Gastrocnemius medialis (tissue), 4 donors: ENCODE data around the gene NUP50. TPM values are rescaled to one million over a fixed set of nuclear protein-coding genes. Genes with fewer than 3 reads are reported as not detected.

Source experiments
- ATAC-seq, 2 donors: fragments of 150-250 bp; one replicate each; pipeline ENCODE4 v1.9.1; 2016
- DNase-seq, 2 donors: peaks; one replicate each; pipeline ENCODE4 v3.0.0-alpha.2; 2019
- H3K27ac ChIP-seq, 4 donors: fragments of 200-600 bp; sonication (generic); 1 replicate in 1 of 4; 2 replicates in 3 of 4; pipeline ENCODE4 v1.5.1; 2016 to 2018; ENCODE audit warnings: mild to moderate bottlenecking in 2 of 4, moderate library complexity in 1 of 4
- H3K27me3 ChIP-seq, 3 donors: fragments of 200-600 bp; sonication (generic) in 2 of 3; 1 replicate in 1 of 3; 2 replicates in 2 of 3; pipeline versions ENCODE4 v1.5.1 to v1.6.0; 2016 to 2019; ENCODE audit warnings: mild to moderate bottlenecking in 1 of 3, moderate library complexity in 1 of 3
- H3K36me3 ChIP-seq, 2 donors: fragments of 200-600 bp; sonication (generic) in 1 of 2; one replicate each; pipeline ENCODE4 v1.5.1; 2017 to 2018
- H3K4me1 ChIP-seq, 2 donors: fragments of 200-600 bp; sonication (generic) in 1 of 2; one replicate each; pipeline ENCODE4 v1.5.1; 2016 to 2017; ENCODE audit warnings: mild to moderate bottlenecking in 2 of 2
- H3K4me3 ChIP-seq, 4 donors: fragments of 200-600 bp; sonication (generic) in 3 of 4; 1 replicate in 1 of 4; 2 replicates in 3 of 4; pipeline ENCODE4 v1.5.1; 2016 to 2019; ENCODE audit warnings: mild to moderate bottlenecking in 2 of 4
- H3K9me3 ChIP-seq, 3 donors: fragments of 200-600 bp; sonication (generic) in 2 of 3; 1 replicate in 1 of 3; 2 replicates in 2 of 3; pipeline ENCODE4 v1.5.1; 2016 to 2019
- CTCF ChIP-seq, 5 experiments: fragments of 450-650 bp in 3 of 5; fragments of 200-600 bp in 2 of 5; sonication (generic) in 2 of 5; IDR thresholded peaks in 4 of 5; conservative IDR thresholded peaks in 1 of 5; 1 replicate in 4 of 5; 2 replicates in 1 of 5; pipeline ENCODE4 v1.5.1; 2016 to 2019; ENCODE audit warnings: antibody characterized with exemption in 5 of 5, mild to moderate bottlenecking in 3 of 5, moderate library complexity in 3 of 5
- POLR2A ChIP-seq, 2 donors: fragments of 450-650 bp; IDR thresholded peaks; one replicate each; pipeline ENCODE4 v1.6.1; 2017; ENCODE audit warnings: antibody characterized with exemption in 2 of 2, mild to moderate bottlenecking in 2 of 2, moderate library complexity in 2 of 2
- in situ Hi-C, 4 donors: fragments of 200-750 bp; cut with MboI; loops; one replicate each; pipeline versions ENCODE4 v1.15.0 to v1.8.0; 2017; ENCODE audit warnings: low sequenced_read_pairs in 4 of 4
- intact Hi-C: fragments of 100-400 bp; cut with DNase I; formaldehyde crosslinking; loops from one replicate; pipeline ENCODE4 v1.15.1; 2023; ENCODE audit warnings: low total_unique reads
- total RNA-seq, 4 donors: library from RNA; depleted of rRNA; stranded (reverse); fragments of >200 nt; gene quantifications; one replicate each; pipeline versions ENCODE4 v1.1.0 to v1.2.3, GENCODE V29; 2016

The NUP50 gene
- total RNA-seq, 4 donors from 2014 or later, result 18.0 to 30.6 (median 26.3) TPM

- no peak for DNase-seq
- TF ChIP-seq POLR2A (IDR thresholded peaks at IDR 0.05), result no peak
- TF ChIP-seq CTCF (IDR thresholded peaks at IDR 0.05 in 4 of 5, conservative IDR thresholded peaks at IDR 0.05 in 1 of 5), result no peak
- Histone ChIP-seq H3K4me1 (no peaks in the 10 kb centered on the region), H3K27me3 (no peaks in the 10 kb centered on the region), H3K27ac (no peak overlapping the region), H3K9me3 (no peaks in the 10 kb centered on the region), H3K4me3 (no peak overlapping the region), H3K36me3 (peaks cover 0 to 54% of the 10 kb centered on the region in 2 donors)
- intact Hi-C loops, result no loop called here
- in situ Hi-C loops, result no loop called here
- no peak for ATAC-seq
These were observed 34.1 kb downstream of the NUP50 start for GRCh38 chr22:45197606-45198462.

GRCh38 chr22:45198463-45198795 lies 34.7 kb downstream of the NUP50 start:
- intact Hi-C loops, result no loop called here
- Histone ChIP-seq H3K9me3 (no peaks in the 10 kb centered on the region), H3K27me3 (no peaks in the 10 kb centered on the region), H3K4me1 (no peaks in the 10 kb centered on the region), H3K4me3 (no peak overlapping the region), H3K36me3 (peaks cover 0 to 60% of the 10 kb centered on the region in 2 donors), H3K27ac (no peak overlapping the region)
- in situ Hi-C loops, result no loop called here
- no peak for TF ChIP-seq CTCF (IDR thresholded peaks at IDR 0.05 in 4 of 5, conservative IDR thresholded peaks at IDR 0.05 in 1 of 5)
- no peak for TF ChIP-seq POLR2A (IDR thresholded peaks at IDR 0.05)
- ATAC-seq, result no peak
- DNase-seq, result no peak

- Histone ChIP-seq H3K36me3 (peaks cover 0 to 73% of the 10 kb centered on the region in 2 donors), H3K27ac (no peak overlapping the region), H3K27me3 (no peaks in the 10 kb centered on the region), H3K4me3 (no peak overlapping the region), H3K9me3 (no peaks in the 10 kb centered on the region), H3K4me1 (no peaks in the 10 kb centered on the region)
- TF ChIP-seq POLR2A (IDR thresholded peaks at IDR 0.05) (no peak), CTCF (IDR thresholded peaks at IDR 0.05 in 4 of 5, conservative IDR thresholded peaks at IDR 0.05 in 1 of 5) (no peak)
- in situ Hi-C loops, result no loop called here
- intact Hi-C loops, result no loop called here
- DNase-seq (no peak), ATAC-seq (no peak)
These were observed 36.0 kb downstream of the NUP50 start for GRCh38 chr22:45199723-45200122.

GRCh38 chr22:45200230-45200629 lies 36.5 kb downstream of the NUP50 start:
- intact Hi-C loops, result no loop called here
- no peaks in the 10 kb centered on the region for H3K4me1 ChIP-seq
- DNase-seq (no peak), ATAC-seq (no peak)
- H3K27ac ChIP-seq, result no peak overlapping the region
- H3K27me3 ChIP-seq, result no peaks in the 10 kb centered on the region
- H3K4me3 ChIP-seq, result no peak overlapping the region
- no peaks in the 10 kb centered on the region for H3K9me3 ChIP-seq
- no peak for TF ChIP-seq POLR2A (IDR thresholded peaks at IDR 0.05)
- TF ChIP-seq CTCF (IDR thresholded peaks at IDR 0.05 in 4 of 5, conservative IDR thresholded peaks at IDR 0.05 in 1 of 5), result no peak
- in situ Hi-C loops, result no loop called here
- peaks cover 0 to 78% of the 10 kb centered on the region in 2 donors for H3K36me3 ChIP-seq
